CD4-positive, alpha-beta T cell (primary cell): ENCODE results near the gene SAMD3. TPM values are rescaled to one million over a fixed set of nuclear protein-coding genes. Genes with fewer than 3 reads are reported as not detected.
"Not testable (repeated sequence)": the region's sequence is repeated elsewhere in the genome, so short reads cannot be mapped to it uniquely, and the experiment has no call there.

Experiments
- ATAC-seq: fragments of 200-7000 bp; cut with Tn5 transposase; one replicate; pipeline ENCODE4 v1.10.0; 2022; ENCODE audit warnings: mild to moderate bottlenecking; ENCODE audit not compliant: poor library complexity
- CTCF ChIA-PET: fragments of 350-600 bp; sonication (Branson Sonifier 250); formaldehyde crosslinking; loops from one replicate; lab custom pipeline; 2021; ENCODE audit warnings: antibody characterized with exemption, inconsistent platforms; lab: Charles Lee
- POLR2A ChIA-PET: fragments of 350-600 bp; sonication (Branson Sonifier 250); formaldehyde crosslinking; loops from one replicate; lab custom pipeline; 2021; ENCODE audit warnings: antibody characterized with exemption, inconsistent platforms; lab: Charles Lee
- DNase-seq, 14 experiments: peaks; one replicate each; pipeline ENCODE4 v3.0.0-alpha.2; 2013 to 2020; ENCODE audit warnings: mixed read lengths in 2 of 14
- H3K27ac ChIP-seq, 2 donors: one replicate each; pipeline versions ENCODE4 v1.5.1 to v1.7.0; 2013; ENCODE audit warnings: low read length in 2 of 2, low read depth in 1 of 2, mild to moderate bottlenecking in 1 of 2
- H3K27me3 ChIP-seq, 2 experiments: 1 replicate in 1 of 2; 2 replicates in 1 of 2; pipeline versions ENCODE4 v1.6.1 to v1.7.0; 2013; ENCODE audit warnings: low read length in 2 of 2, control low read depth in 1 of 2, mild to moderate bottlenecking in 1 of 2, moderate library complexity in 1 of 2; ENCODE audit not compliant: insufficient read depth in 2 of 2, control insufficient read depth in 1 of 2
- H3K36me3 ChIP-seq: one replicate; pipeline ENCODE4 v1.6.1; 2013; ENCODE audit warnings: low read length, control low read depth; ENCODE audit not compliant: insufficient read depth
- H3K4me1 ChIP-seq: one replicate; pipeline ENCODE4 v1.6.1; 2013; ENCODE audit warnings: low read length, control low read depth; ENCODE audit not compliant: insufficient read depth
- H3K4me3 ChIP-seq: one replicate; pipeline ENCODE4 v1.5.1; 2013; ENCODE audit warnings: mild to moderate bottlenecking, low read length, moderate library complexity
- H3K9me3 ChIP-seq, 2 experiments: 1 replicate in 1 of 2; 2 replicates in 1 of 2; pipeline versions ENCODE4 v1.6.1 to v1.7.0; 2013; ENCODE audit warnings: low read length in 2 of 2, mild to moderate bottlenecking in 2 of 2, control low read depth in 1 of 2, moderate library complexity in 1 of 2; ENCODE audit not compliant: control insufficient read depth in 1 of 2, insufficient read depth in 1 of 2
- H3K27ac Mint-ChIP-seq: one replicate; pipeline ENCODE4 v1.8.0; 2020; ENCODE audit warnings: mixed read lengths
- H3K27me3 Mint-ChIP-seq: one replicate; pipeline ENCODE4 v1.8.0; 2021; ENCODE audit warnings: mixed read lengths
- H3K36me3 Mint-ChIP-seq: one replicate; pipeline ENCODE4 v1.8.0; 2021; ENCODE audit warnings: low read depth, mixed read lengths
- H3K4me1 Mint-ChIP-seq: one replicate; pipeline ENCODE4 v1.8.0; 2021; ENCODE audit warnings: low read depth, mixed read lengths
- H3K4me3 Mint-ChIP-seq: one replicate; pipeline ENCODE4 v1.8.0; 2020; ENCODE audit warnings: mild to moderate bottlenecking, mixed read lengths
- H3K9me3 Mint-ChIP-seq: one replicate; pipeline ENCODE4 v1.8.0; 2020; ENCODE audit warnings: mixed read lengths
- intact Hi-C, 2 experiments: fragments of 100-400 bp; cut with DNase I in 1 of 2; cut with micrococcal nuclease in 1 of 2; formaldehyde crosslinking; loops; one replicate each; pipeline versions ENCODE4 v1.15.1 to v1.9.0; 2023 to 2025; cut with DNase I, micrococcal nuclease
- total RNA-seq, 174 experiments: library from RNA in 2 of 174; stranded (reverse) in 2 of 174; gene quantifications; one replicate each; pipeline ENCODE4 v1.2.3 and lab custom pipeline; 2021 to 2026
- TF ChIP-seq, protein P1 (sequence below): fragments of 200-600 bp; IDR thresholded peaks from one replicate; pipeline ENCODE4 v1.8.0; 2022; ENCODE audit warnings: antibody characterized with exemption, mild to moderate bottlenecking

Gene SAMD3
- total RNA-seq, 2 experiments from 2014 or later = 24.3 to 28.7 TPM

DNA sequence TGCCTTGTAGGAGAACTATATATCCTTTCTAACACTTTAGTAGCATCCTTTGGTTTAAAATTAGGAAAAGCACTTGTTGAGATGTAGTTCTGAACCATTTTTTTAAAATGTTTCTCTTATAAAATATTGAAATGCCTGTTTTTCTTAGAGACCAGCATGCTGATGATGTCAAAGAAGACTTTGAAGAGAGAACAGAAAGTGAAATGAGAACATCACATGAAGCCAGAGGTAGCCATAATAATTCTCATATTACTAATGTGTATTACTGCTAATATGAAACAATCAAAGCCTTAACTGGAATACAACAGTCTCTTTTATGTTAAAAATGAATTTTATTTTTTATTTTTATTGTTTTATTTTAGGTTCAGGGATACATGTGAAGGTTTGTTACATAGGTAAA, 102.0 kb downstream of the SAMD3 start:
- ATAC-seq (peak; percentile 56), DNase-seq (peak in 1 of 14 experiments; percentile 36)
- H3K4me3 Mint-ChIP-seq = no peak overlapping the region
- no peaks in the 10 kb centered on the region for H3K9me3 ChIP-seq
- no peak overlapping the region for H3K27ac ChIP-seq
- CTCF ChIA-PET = no interaction called here
- peaks cover 52% of the 10 kb centered on the region for H3K4me1 Mint-ChIP-seq
- TF ChIP-seq, protein P1, sequence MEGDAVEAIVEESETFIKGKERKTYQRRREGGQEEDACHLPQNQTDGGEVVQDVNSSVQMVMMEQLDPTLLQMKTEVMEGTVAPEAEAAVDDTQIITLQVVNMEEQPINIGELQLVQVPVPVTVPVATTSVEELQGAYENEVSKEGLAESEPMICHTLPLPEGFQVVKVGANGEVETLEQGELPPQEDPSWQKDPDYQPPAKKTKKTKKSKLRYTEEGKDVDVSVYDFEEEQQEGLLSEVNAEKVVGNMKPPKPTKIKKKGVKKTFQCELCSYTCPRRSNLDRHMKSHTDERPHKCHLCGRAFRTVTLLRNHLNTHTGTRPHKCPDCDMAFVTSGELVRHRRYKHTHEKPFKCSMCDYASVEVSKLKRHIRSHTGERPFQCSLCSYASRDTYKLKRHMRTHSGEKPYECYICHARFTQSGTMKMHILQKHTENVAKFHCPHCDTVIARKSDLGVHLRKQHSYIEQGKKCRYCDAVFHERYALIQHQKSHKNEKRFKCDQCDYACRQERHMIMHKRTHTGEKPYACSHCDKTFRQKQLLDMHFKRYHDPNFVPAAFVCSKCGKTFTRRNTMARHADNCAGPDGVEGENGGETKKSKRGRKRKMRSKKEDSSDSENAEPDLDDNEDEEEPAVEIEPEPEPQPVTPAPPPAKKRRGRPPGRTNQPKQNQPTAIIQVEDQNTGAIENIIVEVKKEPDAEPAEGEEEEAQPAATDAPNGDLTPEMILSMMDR = no peak
- intact Hi-C loops = no loop called here
- H3K9me3 Mint-ChIP-seq = peaks cover 4% of the 10 kb centered on the region
- no peaks in the 10 kb centered on the region for H3K27me3 Mint-ChIP-seq
- no peaks in the 10 kb centered on the region for H3K27me3 ChIP-seq
- H3K4me1 ChIP-seq = no peaks in the 10 kb centered on the region
- no peak overlapping the region for H3K4me3 ChIP-seq
- H3K36me3 Mint-ChIP-seq = peaks cover 59% of the 10 kb centered on the region
- H3K27ac Mint-ChIP-seq = peak overlapping the region; percentile 58
- peaks cover 7% of the 10 kb centered on the region for H3K36me3 ChIP-seq
- POLR2A ChIA-PET = no interaction called here

DNA sequence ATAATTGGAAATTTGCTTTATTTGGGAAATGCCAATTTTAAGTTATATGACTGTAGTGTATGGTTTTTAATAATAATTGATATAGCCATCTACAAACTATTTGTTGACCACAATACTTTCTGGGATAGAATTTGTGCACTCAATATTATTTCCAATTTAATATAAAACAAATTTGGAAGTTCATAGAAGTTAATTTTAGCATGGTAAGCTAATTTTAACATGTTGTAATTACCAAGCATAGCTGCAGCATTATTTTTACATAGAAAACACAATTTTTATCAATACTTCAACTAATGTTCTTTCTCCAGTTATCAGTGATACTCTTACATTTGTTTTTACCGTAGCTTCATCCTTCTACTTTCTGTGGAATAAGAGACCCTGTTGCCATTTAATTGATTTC, 103.5 kb downstream of the SAMD3 start:
- no peak for DNase-seq
- Mint-ChIP-seq H3K9me3 (peaks cover 4% of the 10 kb centered on the region), H3K27ac (no peak overlapping the region), H3K4me1 (peaks cover 44% of the 10 kb centered on the region), H3K4me3 (no peak overlapping the region), H3K36me3 (peaks cover 56% of the 10 kb centered on the region), H3K27me3 (no peaks in the 10 kb centered on the region)
- Histone ChIP-seq H3K4me1 (no peaks in the 10 kb centered on the region), H3K36me3 (peaks cover 7% of the 10 kb centered on the region), H3K27ac (no peak overlapping the region), H3K4me3 (no peak overlapping the region), H3K9me3 (no peaks in the 10 kb centered on the region), H3K27me3 (no peaks in the 10 kb centered on the region)
- intact Hi-C loops = no loop called here
- ATAC-seq = no peak
- TF ChIP-seq, protein P1 = no peak
- ChIA-PET CTCF (no interaction called here), POLR2A (interaction anchor here (0.8 kb wide), 1 partner anchor 13 kb away, joined by 3 read pairs; no protein-coding TSS in a partner anchor)

DNA sequence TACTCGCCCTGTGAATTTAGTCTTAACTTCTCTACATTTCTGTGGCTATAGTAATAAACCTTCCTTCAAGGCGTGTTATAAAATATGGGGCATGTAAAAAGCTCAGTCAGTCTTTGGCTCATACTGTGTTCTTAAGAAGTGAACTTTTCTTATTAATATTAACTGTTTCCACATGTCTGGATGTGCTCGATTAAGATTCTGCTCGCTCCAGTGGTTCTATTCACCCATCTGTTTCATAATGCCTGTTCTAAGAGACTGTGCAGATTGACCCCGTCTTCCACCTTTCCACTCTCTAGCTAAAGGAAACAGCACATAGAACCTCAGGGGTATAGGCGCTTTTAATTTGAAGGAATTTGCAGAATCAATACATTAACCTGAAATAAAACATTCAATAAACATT, 104.5 kb downstream of the SAMD3 start:
- peaks cover 59% of the 10 kb centered on the region for H3K36me3 Mint-ChIP-seq
- H3K4me1 ChIP-seq = no peaks in the 10 kb centered on the region

DNA sequence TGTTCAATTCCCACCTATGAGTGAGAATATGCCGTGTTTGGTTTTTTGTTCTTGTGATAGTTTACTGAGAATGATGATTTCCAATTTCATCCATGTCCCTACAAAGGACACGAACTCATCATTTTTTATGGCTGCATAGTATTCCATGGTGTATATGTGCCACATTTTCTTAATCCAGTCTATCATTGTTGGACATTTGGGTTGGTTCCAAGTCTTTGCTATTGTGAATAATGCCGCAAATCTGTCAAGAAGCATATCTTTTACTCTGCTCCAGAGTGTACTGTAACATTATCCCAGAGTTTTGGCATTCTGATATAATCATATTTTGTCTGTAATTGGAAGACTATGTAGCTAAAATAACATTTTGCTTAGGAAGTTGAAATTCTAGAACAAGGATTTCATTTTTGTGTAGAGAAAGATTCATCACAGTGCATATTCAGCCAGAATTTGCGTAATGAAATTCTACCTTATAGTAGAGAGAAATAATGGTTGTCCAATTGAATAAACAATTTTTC, 105.5 kb downstream of the SAMD3 start:
- peaks cover 16% of the 10 kb centered on the region for H3K36me3 ChIP-seq
- H3K27ac Mint-ChIP-seq, H3K27me3 Mint-ChIP-seq, intact Hi-C loops, DNase-seq, H3K4me1 ChIP-seq, ATAC-seq, H3K27me3 ChIP-seq, H3K27ac ChIP-seq, H3K9me3 Mint-ChIP-seq, H3K9me3 ChIP-seq, H3K4me3 Mint-ChIP-seq, H3K4me3 ChIP-seq: not testable (repeated sequence)
- Mint-ChIP-seq H3K36me3 (peaks cover 62% of the 10 kb centered on the region), H3K4me1 (peaks cover 39% of the 10 kb centered on the region)
- POLR2A ChIA-PET = interaction anchor here (2.2 kb wide), 1 partner anchor 15 kb away, joined by 11 read pairs; no protein-coding TSS in a partner anchor
- CTCF ChIA-PET = interaction anchor here (0.7 kb wide), 1 partner anchor 210 kb away, joined by 3 read pairs; no protein-coding TSS in a partner anchor

More for the DNA sequence above, 104.5 kb downstream of the SAMD3 start:
- Mint-ChIP-seq H3K4me1 (peaks cover 44% of the 10 kb centered on the region), H3K27ac (no peak overlapping the region), H3K4me3 (no peak overlapping the region), H3K27me3 (no peaks in the 10 kb centered on the region), H3K9me3 (peaks cover 4% of the 10 kb centered on the region)
- ATAC-seq (no peak), DNase-seq (no peak)
- Histone ChIP-seq H3K27ac (no peak overlapping the region), H3K9me3 (no peaks in the 10 kb centered on the region), H3K4me3 (no peak overlapping the region), H3K27me3 (no peaks in the 10 kb centered on the region), H3K36me3 (peaks cover 10% of the 10 kb centered on the region)
- ChIA-PET POLR2A (no interaction called here), CTCF (no interaction called here)
- intact Hi-C loops = no loop called here
- TF ChIP-seq, protein P1 = no peak
